GM19023 (cell line): Measurements from ENCODE around the gene DNAL1.
"Not testable (repeated sequence)": the region's sequence is repeated elsewhere in the genome, so short reads cannot be mapped to it uniquely, and the experiment has no call there.

ENCODE experiments used
- ATAC-seq: cut with Tn5 transposase; IDR thresholded peaks from one replicate; pipeline ENCODE4 v1.9.1; 2021; ENCODE audit warnings: mild to moderate bottlenecking, moderate library complexity; ENCODE audit not compliant: unreplicated experiment

Gene DNAL1

GRCh38 chr14:73637830-73638229, 7.0 kb upstream of the DNAL1 start:
- ATAC-seq = no peak

GRCh38 chr14:73640796-73641365, 3.9 kb upstream of the DNAL1 start:
- no peak for ATAC-seq

GRCh38 chr14:73645248-73645610, 443 bp downstream of the DNAL1 start:
- no peak for ATAC-seq

- ATAC-seq = no peak
Observed at GRCh38 chr14:73651005-73651404, 6.2 kb downstream of the DNAL1 start.

- no peak for ATAC-seq
Observed at GRCh38 chr14:73655851-73656250, 11.1 kb downstream of the DNAL1 start.

GRCh38 chr14:73659202-73659601, 14.4 kb downstream of the DNAL1 start:
- ATAC-seq = not testable (repeated sequence)

- ATAC-seq = no peak
Observed at GRCh38 chr14:73660511-73660910, 15.7 kb downstream of the DNAL1 start.

- ATAC-seq = no peak
Observed at GRCh38 chr14:73661872-73662271, 17.1 kb downstream of the DNAL1 start.

- ATAC-seq = no peak
Observed at GRCh38 chr14:73662487-73662943, 17.7 kb downstream of the DNAL1 start.

- no peak for ATAC-seq
Observed at GRCh38 chr14:73663548-73664212, 18.9 kb downstream of the DNAL1 start.

- ATAC-seq = no peak
Observed at GRCh38 chr14:73665130-73665529, 20.3 kb downstream of the DNAL1 start.

- ATAC-seq = no peak
Observed at GRCh38 chr14:73666583-73666982, 21.8 kb downstream of the DNAL1 start.

- no peak for ATAC-seq
Observed at GRCh38 chr14:73667854-73668253, 23.1 kb downstream of the DNAL1 start.

- ATAC-seq = no peak
Observed at GRCh38 chr14:73674986-73675385, 30.2 kb downstream of the DNAL1 start.

GRCh38 chr14:73678698-73679097, 33.9 kb downstream of the DNAL1 start:
- ATAC-seq = no peak

GRCh38 chr14:73680821-73681220, 36.0 kb downstream of the DNAL1 start:
- no peak for ATAC-seq

GRCh38 chr14:73684627-73685026, 39.8 kb downstream of the DNAL1 start:
- no peak for ATAC-seq

- ATAC-seq = no peak
Observed at GRCh38 chr14:73685328-73685727, 40.5 kb downstream of the DNAL1 start.

GRCh38 chr14:73686901-73687300, 42.1 kb downstream of the DNAL1 start:
- ATAC-seq = no peak

- no peak for ATAC-seq
Observed at GRCh38 chr14:73694083-73694482, 49.3 kb downstream of the DNAL1 start.

GRCh38 chr14:73695082-73695481, 50.3 kb downstream of the DNAL1 start:
- no peak for ATAC-seq

- ATAC-seq = peak; percentile 37
Observed at GRCh38 chr14:73695997-73696396, 51.2 kb downstream of the DNAL1 start.
